ENCODE results near the gene APBA2.

Gene APBA2

DNA sequence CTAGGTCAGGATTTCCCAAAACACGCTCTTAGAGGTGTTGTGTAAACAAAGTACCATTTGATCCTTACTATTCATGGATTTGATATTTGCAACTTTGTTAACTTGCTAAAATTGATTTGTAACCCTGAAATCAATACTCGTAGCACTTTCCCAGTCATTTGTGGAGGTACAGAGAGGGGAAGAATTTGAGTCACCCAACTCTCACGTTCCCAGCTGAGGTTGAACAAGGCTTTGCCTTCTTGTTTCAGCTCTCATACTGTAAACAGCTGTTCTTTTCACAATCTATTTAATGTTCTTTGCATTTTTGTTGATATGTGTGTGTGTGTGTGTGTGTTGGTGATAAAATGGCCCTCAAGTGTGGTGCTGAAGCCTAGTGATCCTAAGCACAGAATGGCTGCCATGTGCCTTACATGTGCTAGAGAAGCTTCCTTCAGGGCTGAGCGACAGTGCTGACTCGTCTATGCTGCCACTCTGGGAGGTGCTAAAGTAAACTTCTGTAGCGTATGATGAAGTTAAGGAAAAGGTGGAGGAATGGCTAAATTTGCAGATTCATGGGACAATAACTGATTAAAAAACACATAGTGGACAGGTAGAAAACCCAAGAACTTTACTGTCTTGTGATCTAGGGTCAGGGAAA, 173.2 kb downstream of the APBA2 start:
- DNase-seq (ENCODE audit: low spot score), result no peak

GRCh38 chr15:29059871-29060640, 174.3 kb downstream of the APBA2 start:
- DNase-seq (ENCODE audit: low spot score), result no peak

GRCh38 chr15:29061746-29062145, 176.0 kb downstream of the APBA2 start:
- no peak for DNase-seq (ENCODE audit: low spot score)

- no peak for DNase-seq (ENCODE audit: low spot score)
Measured at GRCh38 chr15:29062179-29062591, 176.4 kb downstream of the APBA2 start.

GRCh38 chr15:29062626-29063025, 176.9 kb downstream of the APBA2 start:
- DNase-seq (ENCODE audit: low spot score), result no peak

- DNase-seq (ENCODE audit: low spot score), result no peak
Measured at GRCh38 chr15:29063646-29064045, 177.9 kb downstream of the APBA2 start.

GRCh38 chr15:29064290-29064689, 178.5 kb downstream of the APBA2 start:
- peak; percentile 29 for DNase-seq (ENCODE audit: low spot score)

- no peak for DNase-seq (ENCODE audit: low spot score)
Measured at GRCh38 chr15:29064731-29065130, 179.0 kb downstream of the APBA2 start.

DNA sequence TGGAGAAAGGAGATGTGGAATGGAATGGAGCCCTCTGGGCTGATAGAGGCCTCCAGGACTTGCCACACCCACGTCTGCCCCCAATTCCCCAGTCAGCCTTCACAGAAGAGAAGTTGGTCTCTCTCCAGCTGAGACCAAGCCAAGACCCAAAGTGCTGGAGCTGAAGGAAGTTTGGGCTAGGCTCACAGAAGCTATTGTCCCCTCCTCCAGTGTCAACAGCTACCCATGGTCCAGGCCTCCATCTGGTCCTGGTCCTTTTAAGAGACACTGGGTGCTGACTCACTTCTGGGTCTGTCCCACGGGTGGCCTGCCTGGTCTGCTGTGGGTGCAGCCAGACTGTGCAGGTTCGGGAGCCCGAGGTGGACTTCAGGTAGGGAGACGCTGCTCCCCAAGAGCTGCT, 179.8 kb downstream of the APBA2 start:
- DNase-seq (ENCODE audit: low spot score), result no peak

DNA sequence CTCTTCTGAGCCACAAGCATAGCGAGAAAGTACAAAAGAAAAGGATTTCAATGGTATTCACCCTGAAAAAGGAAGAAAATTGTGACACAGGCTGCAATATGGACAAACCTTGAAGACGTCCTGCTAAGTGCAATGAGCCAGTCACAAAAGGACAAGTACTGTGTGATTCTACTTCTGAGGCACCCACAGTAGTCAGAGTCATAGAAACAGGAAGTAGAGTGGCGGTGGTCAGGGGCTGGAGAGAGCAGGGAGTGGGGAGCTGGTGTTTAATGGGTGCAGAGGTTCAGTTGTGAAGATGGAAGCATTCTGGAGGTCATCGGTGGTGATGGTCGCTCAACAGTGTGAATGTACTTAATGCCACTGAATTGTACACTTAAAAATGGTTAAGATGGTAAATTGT, 180.5 kb downstream of the APBA2 start:
- DNase-seq (ENCODE audit: low spot score), result no peak

- no peak for DNase-seq (ENCODE audit: low spot score)
Measured at GRCh38 chr15:29066838-29067237, 181.1 kb downstream of the APBA2 start.

GRCh38 chr15:29067949-29068348, 182.2 kb downstream of the APBA2 start:
- DNase-seq (ENCODE audit: low spot score), result no peak

- no peak for DNase-seq (ENCODE audit: low spot score)
Measured at GRCh38 chr15:29070471-29071231, 184.9 kb downstream of the APBA2 start.

GRCh38 chr15:29071232-29071881, 185.6 kb downstream of the APBA2 start:
- no peak for DNase-seq (ENCODE audit: low spot score)

DNA sequence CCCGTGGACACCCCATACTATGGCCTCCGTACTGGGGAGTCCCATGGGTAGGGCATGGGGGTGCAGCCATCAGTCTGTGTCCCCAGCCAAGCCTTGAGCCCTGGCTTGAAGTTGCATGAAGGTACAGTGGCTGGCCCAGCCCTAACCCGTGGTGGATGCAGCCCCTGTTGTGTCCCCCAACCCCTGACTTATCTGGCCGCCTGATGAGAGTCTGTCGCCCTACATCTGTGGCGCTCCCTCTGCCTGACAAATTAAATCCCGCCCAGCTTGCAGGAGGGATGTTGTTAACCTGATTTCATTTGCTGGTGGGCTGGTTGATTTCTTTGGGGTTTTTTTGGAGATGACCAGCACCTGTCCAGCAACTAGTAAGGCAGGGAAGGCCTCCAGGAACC, 186.1 kb downstream of the APBA2 start:
- no peak for DNase-seq (ENCODE audit: low spot score)

GRCh38 chr15:29072444-29072843, 186.7 kb downstream of the APBA2 start:
- DNase-seq (ENCODE audit: low spot score), result no peak

- DNase-seq (ENCODE audit: low spot score), result no peak
Measured at GRCh38 chr15:29074045-29074444, 188.3 kb downstream of the APBA2 start.

DNA sequence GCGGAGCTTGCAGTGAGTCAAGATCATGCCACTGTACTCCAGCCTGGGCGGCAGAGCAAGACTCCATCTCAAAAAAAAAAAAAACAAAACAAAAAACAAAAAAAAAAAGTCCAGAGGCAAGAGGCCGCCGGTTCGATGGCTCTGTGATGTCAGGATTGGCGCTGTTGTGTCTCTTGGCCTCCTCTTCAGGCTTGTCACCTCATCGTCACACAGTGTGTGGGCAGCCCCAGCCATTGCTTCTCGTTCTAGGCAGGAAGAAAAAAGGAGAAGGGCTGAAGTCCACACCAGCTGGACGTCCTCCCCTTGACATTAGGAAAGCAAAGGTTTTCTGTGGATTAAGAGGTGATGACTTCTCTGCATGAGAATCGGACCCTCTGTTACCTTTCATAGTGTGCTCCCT, 192.8 kb downstream of the APBA2 start:
- DNase-seq (ENCODE audit: low spot score), result no peak

GRCh38 chr15:29079479-29079878, 193.7 kb downstream of the APBA2 start:
- no peak for DNase-seq (ENCODE audit: low spot score)

DNA sequence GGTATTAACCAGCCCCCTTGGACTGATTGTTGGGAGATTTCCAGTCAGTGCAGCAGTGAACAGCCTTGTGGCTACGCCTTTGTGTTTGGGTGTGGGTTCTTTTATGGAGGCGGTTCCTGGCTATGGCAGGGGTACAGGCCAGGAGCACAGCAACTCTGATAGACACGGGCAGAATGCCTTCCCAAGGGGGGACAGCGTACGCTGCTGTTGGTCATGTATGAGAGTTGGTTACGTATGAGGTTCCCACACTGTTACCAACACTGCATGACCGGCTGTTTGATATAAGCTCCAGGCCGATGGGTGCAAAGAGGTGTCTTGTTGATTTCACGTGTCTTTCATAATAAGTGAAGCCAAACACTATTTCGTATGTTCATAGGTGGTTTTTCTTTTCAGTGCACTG, 196.0 kb downstream of the APBA2 start:
- DNase-seq (ENCODE audit: low spot score), result no peak

GRCh38 chr15:29083161-29083560, 197.4 kb downstream of the APBA2 start:
- DNase-seq (ENCODE audit: low spot score), result no peak

GRCh38 chr15:29083858-29084257, 198.1 kb downstream of the APBA2 start:
- no peak for DNase-seq (ENCODE audit: low spot score)

- DNase-seq (ENCODE audit: low spot score), result no peak
Measured at GRCh38 chr15:29086001-29086400, 200.2 kb downstream of the APBA2 start.

All from iPS-NIHi11 (cell line).